ENCODE data around the gene MSX1. TPM values are rescaled to one million over a fixed set of nuclear protein-coding genes. Genes with fewer than 3 reads are reported as not detected.

MSX1 gene
- total and polyA plus RNA-seq, 2 of the 8 experiments (the other 6 are each of a cell fraction or from before 2014, with no cell fraction given): 0.47 TPM; not detected in 1

GRCh38 chr4:4868040-4868757 is 8.7 kb downstream of the MSX1 start:
- H3K36me3 ChIP-seq (ENCODE audit: control insufficient read depth in 2 of 4, insufficient read depth in 4 of 4, low read length in 3 of 4): no peaks in the 10 kb centered on the region; a peak in 1 of 8 replicates
- no peak overlapping the region for H4K5ac ChIP-seq (ENCODE audit: insufficient read length, low read depth, low read length)
- H3K79me1 ChIP-seq (ENCODE audit: low read depth, low read length): no peaks in the 10 kb centered on the region
- H3K18ac ChIP-seq (ENCODE audit: extremely low read depth, low read length): no peak overlapping the region
- H3K9ac ChIP-seq (replicated peaks in 1 of 4; ENCODE audit: extremely low read depth in 1 of 4, low read depth in 3 of 4, low read length in 3 of 4): no peak overlapping the region
- peak overlapping the region; percentile 100 for H2AK5ac ChIP-seq (ENCODE audit: low read depth, low read length)
- H3K23me2 ChIP-seq (ENCODE audit: low read depth, low read length): peaks cover 8% of the 10 kb centered on the region; the same call in 1 of the 2 replicates
- no peak overlapping the region for H4K91ac ChIP-seq (replicated peaks; ENCODE audit: insufficient read length, low read length)
- no peak overlapping the region for H3K14ac ChIP-seq (ENCODE audit: insufficient read length)
- TF ChIP-seq RNF2 (IDR thresholded peaks at IDR 0.05; ENCODE audit: borderline replicate concordance, low read depth, low read length, missing control alignments, poor library complexity, severe bottlenecking): peak; percentile 74
- TF ChIP-seq E2F6 (IDR thresholded peaks at IDR 0.05): no peak
- H3K4me3 ChIP-seq (ENCODE audit: extremely low read depth in 1 of 4, insufficient read depth in 2 of 4, low read depth in 3 of 4, low read length in 4 of 4): no peak overlapping the region
- H2BK15ac ChIP-seq (ENCODE audit: low read length): 0 out of 2 replicates have a peak overlapping the region, but pooled peaks have one; percentile 90
- no peak overlapping the region for H3K56ac ChIP-seq (replicated peaks; ENCODE audit: insufficient read length, low read depth, low read length)
- 14% methylated on average over 19 of the region's 24 CpGs; no CpG with 5 or more reads in 1 of the 2 experiments for WGBS, 2 experiments (ENCODE audit: extremely low coverage in 1 of 2, insufficient coverage in 1 of 2, insufficient read length in 1 of 2, insufficient replicate concordance in 2 of 2, low coverage in 1 of 2, low lambda C conversion rate in 2 of 2, missing lambda C conversion rate in 1 of 2)
- H3K79me2 ChIP-seq (ENCODE audit: control insufficient read depth in 1 of 2, insufficient read depth in 2 of 2, low read length in 2 of 2): no peaks in the 10 kb centered on the region
- H3K27ac ChIP-seq (ENCODE audit: low read depth, low read length): no peak overlapping the region
- H3K23ac ChIP-seq (ENCODE audit: insufficient read length): no peak overlapping the region
- H2BK12ac ChIP-seq (ENCODE audit: low read depth, low read length): peak overlapping the region; percentile 99; the same call in 1 of the 2 replicates
- no peak overlapping the region for H2BK5ac ChIP-seq (ENCODE audit: low read depth, low read length)
- H3K4me2 ChIP-seq (ENCODE audit: insufficient read depth in 1 of 2, low read depth in 2 of 2, low read length in 2 of 2): peak overlapping the region in 1 of 2 experiments; percentile 75; a peak in 1 of 4 replicates
- peaks cover 28 to 54% of the 10 kb centered on the region in 2 experiments for H4K20me1 ChIP-seq (replicated peaks in 1 of 2; ENCODE audit: control insufficient read depth in 1 of 2, insufficient read depth in 2 of 2, low read length in 2 of 2)
- H3K9me3 ChIP-seq (ENCODE audit: insufficient read depth in 2 of 2, low read depth in 1 of 2, low read length in 1 of 2): no peaks in the 10 kb centered on the region
- FAIRE-seq (no peak), DNase-seq (ENCODE audit: low read depth in 1 of 2, low spot score in 2 of 2) (no peak)
- H2BK120ac ChIP-seq (replicated peaks; ENCODE audit: low read depth, low read length): no peak overlapping the region
- ChIA-PET CTCF (ENCODE audit: partially characterized antibody) (interaction anchor here (0.8 to 1.9 kb wide), 5 partner anchors 14 to 199 kb away, joined by 3 to 7 read pairs (median 4); no protein-coding TSS in a partner anchor), POLR2A (ENCODE audit: partially characterized antibody) (no interaction called here)
- no peak overlapping the region for H4K8ac ChIP-seq (ENCODE audit: extremely low read depth, insufficient read depth, low read length)
- H2AFZ ChIP-seq (ENCODE audit: low read length): no peak overlapping the region
- H3K4ac ChIP-seq (replicated peaks; ENCODE audit: insufficient read length, low read depth, low read length): no peak overlapping the region
- H2BK20ac ChIP-seq (ENCODE audit: low read length): no peak overlapping the region
- H3K27me3 ChIP-seq (replicated peaks in 1 of 4; ENCODE audit: control insufficient read depth in 3 of 4, extremely low read depth in 1 of 4, insufficient read depth in 3 of 4, low read length in 3 of 4): peaks cover 98 to 100% (median 99%) of the 10 kb centered on the region in 4 experiments
- peaks cover 0 to 34% (median 21%) of the 10 kb centered on the region in 4 experiments; a peak in 6 of 7 replicates for H3K4me1 ChIP-seq (replicated peaks in 1 of 4; ENCODE audit: control insufficient read depth in 3 of 4, insufficient read depth in 4 of 4, low read length in 3 of 4)
